Activated gamma-delta T cell (primary cell): Measurements from ENCODE around the gene WWTR1.

ENCODE experiments used
- DNase-seq: peaks from one replicate; lab custom pipeline; 2025; lab: John Stamatoyannopoulos, UW

Gene WWTR1

DNA sequence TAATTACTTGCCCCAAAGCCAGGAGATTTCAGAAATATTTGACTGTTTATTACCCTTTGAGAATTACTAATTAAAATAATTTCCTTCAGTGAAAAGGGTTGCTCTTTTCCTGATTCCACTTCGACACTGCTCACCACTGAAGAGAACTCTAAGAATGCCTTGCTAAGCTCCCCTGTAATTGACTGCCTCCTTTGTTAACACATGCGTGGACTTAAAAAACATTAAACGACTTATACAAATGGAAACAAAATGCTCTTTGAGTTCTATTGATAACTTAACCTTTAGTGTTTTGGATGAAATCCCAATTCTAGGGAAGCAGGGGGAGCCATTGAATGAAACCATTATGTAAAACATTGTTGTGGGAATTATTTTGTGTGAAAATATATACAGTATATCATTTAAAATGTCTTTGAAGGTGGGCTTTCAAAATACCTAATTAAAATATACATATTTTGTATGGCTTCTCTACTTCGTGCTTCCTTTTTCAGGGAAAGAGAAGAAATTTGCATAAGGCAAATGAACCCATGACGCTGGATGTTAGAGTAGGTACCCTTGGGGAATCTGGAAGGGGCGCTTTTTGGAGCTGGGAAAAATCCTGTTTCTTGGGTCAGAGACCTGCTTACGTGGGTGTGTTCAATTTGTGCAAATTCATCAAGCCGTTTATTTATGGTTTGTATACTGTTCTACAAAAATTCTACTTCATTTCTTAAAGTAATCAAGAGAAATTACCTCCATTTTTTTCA, 64.2 kb downstream of the WWTR1 start:
- DNase-seq: no peak

DNA sequence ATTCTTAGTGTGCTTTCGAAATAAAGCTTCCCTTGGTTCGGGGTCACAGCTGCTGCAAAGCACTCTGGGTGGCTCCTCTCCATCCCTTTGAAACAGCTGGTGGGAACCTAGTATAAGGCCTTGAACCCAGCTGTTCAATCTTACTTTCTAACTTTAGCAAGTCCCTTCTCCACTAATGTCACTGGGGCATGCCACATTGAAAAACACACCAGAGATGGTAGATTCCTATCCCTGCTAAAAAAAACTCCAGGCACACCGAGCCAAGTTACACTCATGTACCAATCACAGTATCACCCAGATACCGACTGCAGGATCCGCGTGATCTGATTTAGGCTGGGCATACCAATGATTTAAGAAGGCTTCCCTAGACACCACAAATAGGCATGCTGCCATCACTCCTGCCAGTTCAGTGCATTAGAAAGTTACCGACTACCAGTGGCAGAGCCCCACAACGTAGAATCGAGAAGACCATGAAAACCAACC, 65.0 kb downstream of the WWTR1 start:
- DNase-seq: no peak

DNA sequence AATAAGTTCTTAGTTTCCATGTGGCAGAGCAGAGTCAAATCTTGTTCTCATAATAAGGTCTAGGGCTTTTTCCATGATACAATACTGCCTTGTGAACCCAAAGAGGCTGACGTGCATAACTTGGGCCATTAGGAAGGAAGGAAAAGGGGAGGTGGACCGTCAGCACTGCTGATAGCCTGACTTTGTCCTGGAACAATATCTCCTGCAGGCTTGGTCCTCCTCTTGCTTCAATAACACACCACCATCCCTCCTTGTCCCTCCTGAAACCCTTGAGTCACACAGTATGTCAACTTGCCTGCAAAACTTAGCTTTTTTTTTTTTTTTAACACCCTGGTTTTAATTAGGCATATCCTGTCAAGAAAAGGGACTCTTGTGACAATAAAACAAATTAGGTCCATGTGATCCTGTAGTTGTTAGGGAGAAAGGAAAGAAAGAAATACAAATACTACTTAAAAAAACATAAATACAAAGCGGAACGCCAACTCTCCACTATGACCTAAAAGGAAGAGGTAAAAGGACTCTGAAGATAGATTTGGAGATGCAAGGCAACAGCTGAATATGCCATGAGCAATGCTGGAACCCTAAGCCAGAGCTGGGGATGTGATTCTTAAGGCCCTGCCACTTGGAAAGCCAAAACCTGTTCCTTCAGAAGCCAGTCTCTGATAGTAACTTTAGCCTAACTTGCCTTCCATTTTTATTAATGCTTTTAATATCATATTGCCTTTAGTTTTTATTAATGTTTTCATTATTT, 67.0 kb downstream of the WWTR1 start:
- DNase-seq: no peak

DNA sequence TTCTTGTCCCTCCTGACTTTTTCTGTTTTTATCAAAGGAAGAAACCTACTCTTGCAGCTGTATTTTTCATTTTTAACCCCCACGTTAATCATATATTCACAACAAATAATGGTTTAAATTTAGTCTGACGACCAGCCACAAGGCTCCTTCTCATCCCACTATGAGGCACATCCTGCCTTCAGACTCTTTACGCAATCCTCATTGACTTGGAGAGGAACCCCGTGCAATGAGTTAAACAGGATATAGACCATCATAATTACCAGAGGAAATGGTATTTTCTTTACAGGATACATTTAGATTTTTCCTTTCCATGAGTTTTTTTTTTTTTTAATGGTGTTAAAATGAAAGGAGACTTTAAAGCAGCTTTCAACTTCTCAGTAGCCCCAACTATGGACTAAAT, 68.5 kb downstream of the WWTR1 start:
- DNase-seq: no peak

DNA sequence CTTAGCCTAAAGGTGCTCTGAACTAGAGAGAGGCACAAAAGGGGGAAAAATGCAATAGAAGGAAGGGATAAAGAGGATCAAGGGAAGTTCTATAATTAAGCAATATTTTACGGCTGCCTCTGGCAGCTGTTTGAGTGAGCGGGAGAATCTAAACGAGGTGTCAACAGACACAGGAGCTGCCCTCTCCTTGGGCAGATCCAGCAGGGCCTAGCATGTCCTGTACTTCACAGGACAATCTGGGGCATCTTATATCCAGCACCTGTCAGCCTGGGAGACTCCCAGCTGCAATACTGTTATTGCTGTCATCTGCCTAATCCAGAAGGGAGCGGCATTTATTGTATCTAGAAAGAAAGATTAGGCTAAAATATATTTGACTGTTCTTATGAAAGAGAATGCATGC, 68.9 kb downstream of the WWTR1 start:
- DNase-seq: no peak

DNA sequence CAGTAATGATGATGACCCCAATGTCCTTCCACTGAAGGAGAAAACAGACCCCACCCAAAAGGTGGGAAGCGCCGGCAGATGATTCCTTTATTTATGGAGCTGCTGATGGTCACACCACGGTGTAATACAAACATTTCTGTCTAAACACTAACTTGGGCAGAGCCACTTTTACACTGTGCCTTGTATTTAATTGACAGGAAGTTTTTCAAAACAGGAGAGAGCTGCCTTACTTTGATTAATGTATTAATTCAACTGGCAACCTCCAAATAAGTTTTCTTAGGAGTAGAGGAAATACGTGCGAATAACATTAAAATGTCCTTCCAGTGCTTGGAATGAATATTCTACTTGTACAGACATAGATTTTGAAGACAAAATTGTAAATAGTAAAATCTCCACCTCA, 70.4 kb downstream of the WWTR1 start:
- DNase-seq: no peak

DNA sequence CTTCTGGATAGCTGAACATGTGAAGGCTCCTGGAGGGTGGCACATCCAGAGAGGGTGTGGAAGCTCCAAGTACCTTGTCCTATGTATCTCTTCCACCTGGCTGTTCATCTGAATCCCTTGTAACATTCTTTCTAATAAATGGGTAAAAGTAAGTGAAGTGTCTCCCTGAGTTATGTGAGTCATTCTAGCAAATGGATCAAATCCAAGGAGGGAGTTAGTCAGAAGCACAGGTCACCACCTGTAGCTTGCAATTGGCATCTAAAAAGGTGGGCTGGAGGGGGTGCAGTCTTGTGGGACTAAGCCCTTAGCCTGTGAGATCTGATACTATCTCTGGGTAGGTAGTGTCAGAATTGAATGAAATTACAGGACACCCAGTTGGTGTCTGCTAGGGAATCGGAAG, 71.0 kb downstream of the WWTR1 start:
- DNase-seq: no peak

DNA sequence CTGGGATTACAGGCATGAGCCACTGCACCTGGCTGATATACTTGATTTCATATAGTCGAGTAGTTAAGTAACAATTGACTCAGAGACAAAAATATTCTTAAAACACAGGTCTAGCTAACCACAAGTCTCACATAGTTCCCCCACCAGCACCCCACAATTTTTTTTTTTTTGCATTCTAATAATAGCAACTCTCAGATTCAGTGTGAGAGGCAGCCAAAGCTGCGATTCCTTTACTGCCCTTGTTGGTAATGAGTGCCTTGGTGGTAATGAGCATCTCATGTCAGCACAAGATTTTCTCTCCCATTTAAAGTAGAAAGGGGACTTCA, 72.5 kb downstream of the WWTR1 start:
- DNase-seq: no peak

DNA sequence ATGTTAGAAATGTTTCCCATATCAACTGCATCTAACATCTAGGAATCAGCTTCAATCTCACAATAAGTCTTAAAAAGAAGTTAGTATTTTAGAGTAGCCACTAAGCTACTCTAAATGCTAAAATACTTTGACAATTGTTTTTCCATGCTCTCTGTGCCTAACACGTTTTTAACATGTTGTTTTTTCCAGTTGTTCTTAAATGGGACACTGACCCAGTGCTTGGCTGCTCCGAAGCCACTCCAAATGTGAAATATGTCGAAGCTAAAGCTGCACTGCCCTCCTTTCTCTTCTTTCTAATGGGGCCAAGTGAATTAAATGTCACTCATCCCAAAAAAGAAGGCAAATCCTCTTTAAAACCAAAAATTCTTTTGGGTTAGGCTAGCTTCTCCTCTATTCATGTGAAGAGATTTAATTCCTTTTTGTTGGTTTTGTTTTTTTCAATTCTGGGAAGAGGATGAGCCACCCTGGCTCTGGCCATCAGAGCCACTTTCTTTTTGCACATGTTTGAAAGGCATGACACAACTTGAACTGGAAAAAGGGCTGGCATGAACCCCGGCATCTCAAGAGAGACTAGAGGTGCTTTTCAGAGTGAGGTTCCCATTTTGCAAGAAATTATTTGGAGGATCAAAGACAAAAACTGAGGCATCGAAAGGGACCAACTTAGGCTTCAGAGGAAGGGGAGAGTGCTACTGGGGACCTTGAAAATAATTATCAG, 73.7 kb downstream of the WWTR1 start:
- DNase-seq: no peak

DNA sequence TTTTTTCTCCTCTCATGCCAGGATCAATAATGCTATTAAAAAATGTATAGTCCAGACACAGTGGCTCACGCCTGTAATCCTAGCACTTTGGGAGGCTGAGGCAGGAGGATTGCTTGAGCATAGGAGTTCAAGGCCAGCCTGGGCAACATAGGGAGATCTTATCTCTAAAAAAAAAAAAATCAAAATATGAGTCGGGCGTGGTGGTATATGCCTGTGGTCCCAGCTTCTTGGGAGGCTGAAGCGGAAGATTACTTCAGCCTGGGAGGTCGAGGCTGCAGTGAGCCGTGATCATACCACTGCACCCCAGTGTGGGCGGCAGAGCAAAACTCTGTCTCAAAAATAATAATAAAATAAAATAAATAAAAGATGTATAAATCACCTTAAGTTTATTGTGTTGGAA, 75.4 kb downstream of the WWTR1 start:
- no peak for DNase-seq

DNA sequence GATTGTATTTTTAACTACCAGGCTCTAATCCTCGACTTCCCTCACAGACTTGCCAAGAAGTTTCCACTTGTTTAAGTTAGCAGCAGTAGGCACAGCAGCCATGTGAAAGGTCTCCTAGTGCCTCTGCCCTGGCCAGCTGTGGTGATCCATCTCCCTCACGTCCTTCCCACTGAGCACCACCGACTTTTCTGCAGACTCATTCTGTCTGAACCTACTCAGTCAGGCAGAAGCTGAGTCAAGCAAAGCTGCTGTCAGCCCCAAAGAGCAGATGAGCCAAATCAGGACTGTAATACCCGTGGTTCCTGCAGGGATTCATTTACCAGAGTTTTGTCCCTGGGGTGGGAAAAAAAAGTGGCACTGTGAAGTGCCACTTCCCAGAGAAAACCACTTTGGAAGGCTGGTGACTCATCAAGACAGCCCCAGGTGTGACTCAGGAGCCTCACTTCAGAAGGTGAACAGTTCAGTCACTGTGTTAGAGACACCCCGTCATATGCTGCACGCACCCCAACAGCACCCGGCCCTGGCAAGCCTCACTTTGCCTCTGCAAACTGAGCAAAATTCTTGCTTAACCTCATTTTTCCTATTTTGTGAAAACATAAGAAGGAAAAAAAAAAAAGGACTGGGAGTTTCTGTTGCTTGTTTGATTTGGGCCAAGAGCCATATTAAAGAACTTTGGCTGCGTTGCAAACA, 76.0 kb downstream of the WWTR1 start:
- DNase-seq: no peak

DNA sequence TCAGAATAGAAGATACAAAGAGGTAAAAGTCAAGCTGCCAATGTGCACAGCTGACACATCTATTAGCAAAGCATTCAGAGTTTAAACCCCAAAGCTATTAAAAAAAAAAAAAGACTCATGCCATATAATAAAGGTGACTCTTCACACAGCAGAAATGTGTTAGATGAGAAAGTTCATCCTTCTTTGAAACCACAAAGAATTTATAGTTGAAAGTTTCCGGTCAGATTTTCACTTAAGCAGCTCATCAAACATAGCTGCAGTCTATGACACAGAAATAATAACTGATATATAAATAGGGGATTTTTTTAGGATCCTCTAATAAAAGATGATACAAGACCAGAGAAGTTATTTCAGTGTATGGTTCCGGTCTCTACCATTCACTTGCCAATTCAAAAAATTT, 76.6 kb downstream of the WWTR1 start:
- DNase-seq: no peak

DNA sequence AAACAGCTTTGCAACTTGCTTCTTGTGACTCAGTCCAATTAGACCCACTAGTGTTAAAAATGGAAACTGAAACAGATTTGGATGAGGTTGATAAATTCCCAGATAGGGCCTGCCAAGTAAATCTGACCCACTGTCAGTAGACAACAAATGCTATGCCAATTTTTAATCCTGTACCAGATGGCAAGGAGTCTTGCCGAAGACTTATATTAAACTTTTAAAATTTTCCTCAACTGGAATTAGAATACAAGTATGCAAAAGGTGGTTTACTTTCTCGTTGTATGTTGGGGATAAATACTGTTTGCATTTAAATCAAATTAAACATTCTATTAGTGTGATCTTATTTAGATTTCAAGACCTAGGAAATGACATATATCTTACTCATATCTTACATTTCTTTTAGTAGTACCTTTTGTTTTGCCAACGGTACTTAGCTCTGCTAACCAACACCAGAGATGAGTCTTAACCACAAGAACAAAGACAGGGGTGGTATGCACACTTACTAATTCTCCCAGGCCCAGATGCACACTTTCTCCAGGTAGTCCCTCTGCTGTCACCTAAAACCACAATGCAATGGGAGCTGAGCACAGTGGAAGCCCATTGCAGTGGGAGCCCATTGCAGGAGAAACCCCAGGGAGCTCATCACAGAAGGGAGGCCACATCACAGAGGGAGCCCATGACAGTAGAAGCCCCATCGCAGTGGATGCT, 77.8 kb downstream of the WWTR1 start:
- DNase-seq: no peak

DNA sequence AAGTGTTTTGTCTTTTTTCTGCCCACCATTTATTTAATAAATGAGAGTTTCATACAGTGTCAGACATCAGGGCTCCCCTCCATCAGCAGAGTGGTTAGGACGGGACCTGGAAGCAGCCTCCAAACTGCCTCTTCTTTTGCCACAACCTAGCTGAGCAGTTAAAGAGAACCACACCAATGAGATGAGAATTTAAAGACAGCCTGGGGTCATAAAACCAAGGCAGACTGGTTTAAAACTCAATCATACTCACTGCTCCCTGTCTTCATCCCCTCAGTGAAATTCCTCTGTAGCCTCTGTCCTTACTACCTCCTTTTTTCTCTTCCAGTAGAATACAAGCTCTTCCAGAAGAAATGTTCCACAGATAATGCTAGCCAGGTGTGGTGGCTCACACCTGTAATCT, 78.7 kb downstream of the WWTR1 start:
- DNase-seq: no peak

DNA sequence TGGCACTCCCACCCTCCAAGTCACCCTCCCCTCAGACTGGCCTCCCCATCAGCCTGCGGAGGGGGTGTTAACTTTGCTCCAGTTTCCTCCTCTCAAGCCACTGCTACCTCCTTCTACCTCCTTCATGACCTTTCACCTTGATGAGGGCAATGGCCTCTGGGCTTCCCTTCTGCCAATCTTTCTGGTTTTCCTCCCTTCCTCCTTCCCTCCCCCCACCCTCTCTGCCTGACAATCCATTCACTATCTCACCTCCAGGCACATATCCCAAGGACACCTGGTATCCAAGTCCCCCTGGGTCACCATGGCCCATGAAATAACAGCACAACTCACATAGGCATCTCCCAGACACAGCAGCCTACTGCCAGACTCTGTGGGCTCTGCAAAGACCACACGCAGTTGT, 80.0 kb downstream of the WWTR1 start:
- DNase-seq: no peak

DNA sequence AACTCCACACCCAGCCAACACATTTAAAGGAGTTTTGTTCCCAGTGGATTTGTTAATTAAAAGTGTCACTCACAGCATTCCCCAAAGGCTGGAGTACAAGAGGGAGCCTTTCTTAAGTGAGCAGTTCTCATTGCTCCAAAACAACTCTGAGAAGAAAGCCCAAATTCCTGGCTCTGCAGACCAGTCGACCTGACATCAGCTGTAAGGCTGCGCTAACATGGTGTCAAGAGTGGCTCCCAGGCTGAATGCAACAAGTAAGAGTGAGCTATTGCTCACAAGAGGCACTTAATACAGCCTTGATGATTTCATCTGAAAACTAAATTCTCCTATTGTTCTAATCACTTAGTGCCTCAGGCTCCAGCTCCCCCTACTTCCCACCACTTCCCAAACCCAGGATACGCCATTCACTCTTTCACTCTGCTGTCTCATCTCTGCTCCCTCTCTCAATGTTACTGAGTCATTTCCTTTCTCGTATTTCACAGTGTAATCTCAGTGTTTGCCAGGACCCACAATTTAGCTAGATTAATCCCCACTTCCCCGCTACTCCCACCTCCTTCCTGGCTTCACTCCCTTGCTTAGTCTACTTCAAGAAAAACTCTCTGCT, 81.8 kb downstream of the WWTR1 start:
- DNase-seq: no peak

DNA sequence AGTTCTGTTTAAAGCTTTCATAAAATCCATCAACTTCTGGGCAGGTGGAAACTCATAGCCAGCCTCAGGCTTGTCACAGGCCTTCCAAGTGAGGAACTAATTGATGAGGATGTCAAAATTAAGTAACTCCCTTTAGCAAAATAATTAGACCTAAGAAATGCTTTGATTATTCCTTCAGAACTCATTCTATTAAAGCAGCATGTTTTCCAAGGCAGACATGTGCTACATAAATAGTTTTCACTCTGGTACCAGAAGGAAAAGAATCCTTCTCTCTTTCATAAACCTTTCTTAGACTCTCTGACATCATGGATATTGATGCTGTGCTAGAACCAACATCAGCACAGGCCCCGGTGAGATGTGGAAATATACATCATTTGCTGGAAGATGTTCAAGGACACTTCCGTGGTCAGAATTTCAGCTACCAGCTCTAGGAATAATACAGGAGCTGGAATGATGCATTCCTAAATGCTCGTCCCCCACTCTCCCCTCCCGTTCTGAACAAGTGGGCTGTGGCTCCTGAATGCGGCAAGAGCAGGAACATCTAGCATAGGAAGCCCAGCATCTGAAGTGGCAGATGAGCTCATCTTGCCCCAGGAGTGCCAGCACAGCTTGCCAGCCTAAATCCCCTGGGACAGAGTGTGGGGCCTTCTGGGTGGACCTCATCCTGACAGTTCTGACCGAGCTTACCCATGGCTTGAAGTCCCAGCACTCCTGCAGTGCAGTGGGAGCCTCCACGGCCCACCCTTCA, 82.4 kb downstream of the WWTR1 start:
- no peak for DNase-seq

DNA sequence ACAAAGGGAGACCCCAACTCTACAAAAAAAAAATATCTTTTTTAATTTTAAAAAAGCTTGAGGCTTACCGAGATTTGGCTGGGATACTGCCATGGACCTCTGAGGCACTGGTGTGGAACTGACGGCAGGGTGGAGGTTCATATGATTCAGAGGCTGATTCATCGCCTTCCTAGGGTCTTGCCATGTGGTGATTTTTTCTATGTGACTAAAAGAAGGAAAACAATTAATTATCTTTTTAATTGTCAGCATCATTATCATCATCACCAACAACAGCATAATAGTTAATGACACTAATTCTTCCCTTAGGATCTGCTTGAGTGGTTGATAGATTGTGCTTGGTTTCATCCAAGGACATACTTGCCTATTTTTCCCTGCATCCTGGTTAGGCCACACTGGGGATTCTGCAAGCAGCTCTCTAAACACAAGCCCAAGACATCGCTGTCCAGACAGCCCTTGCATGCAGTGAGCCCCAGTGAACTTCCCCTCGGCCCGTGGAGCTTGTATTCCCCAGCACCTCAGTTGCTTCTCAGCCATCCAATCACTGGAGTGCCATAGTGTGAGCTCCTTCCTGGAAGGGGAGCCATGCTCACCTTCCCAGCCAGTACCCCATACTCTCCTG, 84.9 kb downstream of the WWTR1 start:
- DNase-seq: no peak

DNA sequence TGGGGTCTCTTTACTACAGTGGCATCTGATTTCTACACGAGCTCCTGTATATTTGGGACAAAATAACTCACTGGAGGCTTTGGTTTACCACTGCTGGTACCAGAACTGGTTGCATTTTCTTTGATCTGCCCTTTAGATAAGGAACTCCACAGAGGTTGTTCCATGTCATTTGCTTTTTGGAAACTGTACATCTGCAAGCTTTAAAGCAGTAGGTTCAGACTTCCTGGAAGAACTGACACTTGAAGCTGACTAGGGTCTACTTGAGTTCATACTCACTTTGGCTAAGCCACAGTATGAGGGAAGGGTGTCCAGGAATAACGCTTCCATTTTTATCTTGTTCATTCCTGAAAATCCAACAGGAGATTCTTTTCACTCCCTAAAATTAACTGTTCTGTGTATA, 86.4 kb downstream of the WWTR1 start:
- DNase-seq: no peak

DNA sequence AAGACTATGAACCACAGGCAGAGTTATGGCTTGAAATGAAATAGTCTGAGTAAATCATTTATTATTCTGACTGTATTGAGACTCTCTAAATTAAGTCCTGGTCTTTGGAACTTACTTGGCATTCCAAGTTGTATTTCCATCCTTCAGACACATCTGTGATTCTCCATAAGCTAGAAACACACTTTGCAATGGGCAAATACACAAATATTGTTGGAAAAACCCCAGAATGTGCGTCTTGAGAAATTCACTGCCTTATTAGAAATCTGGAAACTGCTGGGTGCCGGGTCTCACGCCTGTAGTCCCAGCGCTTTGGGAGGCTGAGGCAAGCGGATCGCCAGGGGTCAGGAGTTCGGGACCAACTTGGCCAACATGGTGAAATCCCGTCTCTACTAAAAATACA, 87.8 kb downstream of the WWTR1 start:
- DNase-seq: no peak
